Karpas-422 (cell line): ENCODE results near the gene MDM1. TPM values are rescaled to one million over a fixed set of nuclear protein-coding genes. Genes with fewer than 3 reads are reported as not detected.

ENCODE experiments used
- DNase-seq: peaks from one replicate; pipeline ENCODE4 v3.0.0-alpha.2; 2015
- H2AFZ ChIP-seq: fragments of 200-600 bp; sonication (generic); 2 replicates; pipeline ENCODE4 v1.6.1; 2014; ENCODE audit warnings: antibody characterized with exemption, low read length, mixed read lengths
- H3K27ac ChIP-seq: fragments of 200-600 bp; sonication (generic); 2 replicates; pipeline ENCODE4 v1.5.1; 2014; ENCODE audit warnings: mild to moderate bottlenecking, low read length, moderate library complexity
- H3K27me3 ChIP-seq: fragments of 200-600 bp; sonication (generic); 2 replicates; pipeline ENCODE4 v1.6.1; 2014; ENCODE audit warnings: low read length, mixed read lengths
- H3K36me3 ChIP-seq: fragments of 200-600 bp; sonication (generic); 2 replicates; pipeline ENCODE4 v1.6.1; 2014; ENCODE audit warnings: low read length, mixed read lengths; ENCODE audit not compliant: insufficient read depth
- H3K4me1 ChIP-seq: fragments of 200-600 bp; sonication (generic); 2 replicates; pipeline ENCODE4 v1.6.1; 2014; ENCODE audit warnings: mild to moderate bottlenecking, low read length, mixed read lengths
- H3K4me2 ChIP-seq: fragments of 200-600 bp; sonication (generic); 2 replicates; pipeline ENCODE4 v1.6.1; 2014; ENCODE audit warnings: low read length, low read depth, mild to moderate bottlenecking; ENCODE audit not compliant: poor library complexity, severe bottlenecking
- H3K4me3 ChIP-seq: fragments of 200-600 bp; sonication (generic); 2 replicates; pipeline ENCODE4 v1.5.1; 2014; ENCODE audit warnings: mild to moderate bottlenecking, antibody characterized with exemption, low read length, mixed read lengths
- H3K79me2 ChIP-seq: fragments of 200-600 bp; sonication (generic); 2 replicates; pipeline ENCODE4 v1.6.1; 2014; ENCODE audit warnings: mild to moderate bottlenecking, low read length, mixed read lengths
- H3K9ac ChIP-seq: fragments of 200-600 bp; sonication (generic); 2 replicates; pipeline ENCODE4 v1.6.0; 2014; ENCODE audit warnings: low read length
- H3K9me2 ChIP-seq: fragments of 200-600 bp; sonication (generic), shearing (Covaris generic); replicated peaks from 2 replicates; pipeline ENCODE4 v1.6.0; 2014; ENCODE audit warnings: mild to moderate bottlenecking, low read length, moderate library complexity; ENCODE audit not compliant: insufficient read depth
- H3K9me3 ChIP-seq: fragments of 300-700, 200-600 bp; sonication (generic); 2 replicates; pipeline ENCODE4 v1.6.1; 2014; ENCODE audit warnings: low read length, mixed read lengths
- H4K20me1 ChIP-seq: fragments of 200-600 bp; sonication (generic); 2 replicates; pipeline ENCODE4 v1.6.1; 2014; ENCODE audit warnings: mild to moderate bottlenecking, antibody characterized with exemption, low read length, low read depth; ENCODE audit not compliant: insufficient read depth
- total RNA-seq: library from RNA; depleted of rRNA; stranded (reverse); fragments of >200 nt; shearing (Covaris generic); gene quantifications from 2 replicates; pipeline ENCODE4 v1.2.3, GENCODE V29; 2014; ENCODE audit warnings: low replicate concordance

Gene MDM1
- total RNA-seq, 1 experiment from 2014 or later = 40.2 TPM

- H2AFZ ChIP-seq = no peak overlapping the region
- no peaks in the 10 kb centered on the region for H3K9me3 ChIP-seq
- H3K27ac ChIP-seq = no peak overlapping the region
- no peaks in the 10 kb centered on the region for H3K4me1 ChIP-seq
- H3K4me2 ChIP-seq = no peak overlapping the region
- no peaks in the 10 kb centered on the region for H3K36me3 ChIP-seq
- no peaks in the 10 kb centered on the region for H3K79me2 ChIP-seq
- H4K20me1 ChIP-seq = no peaks in the 10 kb centered on the region
- no peak overlapping the region for H3K4me3 ChIP-seq
- no peaks in the 10 kb centered on the region for H3K9me2 ChIP-seq
- H3K27me3 ChIP-seq = no peaks in the 10 kb centered on the region
- DNase-seq = no peak
- H3K9ac ChIP-seq = no peak overlapping the region
Measured at GRCh38 chr12:68285541-68285940, 46.6 kb downstream of the MDM1 start.

GRCh38 chr12:68281322-68282077 is 50.7 kb downstream of the MDM1 start:
- H3K9me2 ChIP-seq = no peaks in the 10 kb centered on the region
- no peak overlapping the region for H3K4me3 ChIP-seq
- H2AFZ ChIP-seq = no peak overlapping the region
- H3K36me3 ChIP-seq = no peaks in the 10 kb centered on the region
- H3K27ac ChIP-seq = no peak overlapping the region
- no peaks in the 10 kb centered on the region for H3K9me3 ChIP-seq
- no peak for DNase-seq
- H3K27me3 ChIP-seq = no peaks in the 10 kb centered on the region
- H3K79me2 ChIP-seq = no peaks in the 10 kb centered on the region
- no peak overlapping the region for H3K4me2 ChIP-seq
- H3K9ac ChIP-seq = no peak overlapping the region
- no peaks in the 10 kb centered on the region for H4K20me1 ChIP-seq
- no peaks in the 10 kb centered on the region for H3K4me1 ChIP-seq

GRCh38 chr12:68280240-68280639 is 51.9 kb downstream of the MDM1 start:
- Histone ChIP-seq H4K20me1 (no peaks in the 10 kb centered on the region), H3K27me3 (no peaks in the 10 kb centered on the region), H3K9me3 (no peaks in the 10 kb centered on the region), H3K9me2 (no peaks in the 10 kb centered on the region), H3K79me2 (no peaks in the 10 kb centered on the region), H3K4me1 (no peaks in the 10 kb centered on the region), H3K36me3 (no peaks in the 10 kb centered on the region), H2AFZ (no peak overlapping the region), H3K4me3 (no peak overlapping the region), H3K27ac (no peak overlapping the region), H3K4me2 (no peak overlapping the region), H3K9ac (no peak overlapping the region)
- DNase-seq = no peak

- H3K4me1 ChIP-seq = no peaks in the 10 kb centered on the region
- H3K4me3 ChIP-seq = no peak overlapping the region
- H3K9me2 ChIP-seq = no peaks in the 10 kb centered on the region
- no peak overlapping the region for H2AFZ ChIP-seq
- no peaks in the 10 kb centered on the region for H3K9me3 ChIP-seq
- H3K27me3 ChIP-seq = no peaks in the 10 kb centered on the region
- H3K4me2 ChIP-seq = no peak overlapping the region
- no peaks in the 10 kb centered on the region for H3K36me3 ChIP-seq
- no peak for DNase-seq
- H3K79me2 ChIP-seq = no peaks in the 10 kb centered on the region
- H3K9ac ChIP-seq = no peak overlapping the region
- H3K27ac ChIP-seq = no peak overlapping the region
- no peaks in the 10 kb centered on the region for H4K20me1 ChIP-seq
Measured at GRCh38 chr12:68279227-68280054, 52.7 kb downstream of the MDM1 start.

GRCh38 chr12:68276402-68276930 is 55.7 kb downstream of the MDM1 start:
- Histone ChIP-seq H3K9me2 (no peaks in the 10 kb centered on the region), H3K79me2 (no peaks in the 10 kb centered on the region), H3K9me3 (no peaks in the 10 kb centered on the region), H3K27ac (no peak overlapping the region), H3K4me2 (no peak overlapping the region), H3K4me1 (no peaks in the 10 kb centered on the region), H3K27me3 (no peaks in the 10 kb centered on the region), H3K9ac (no peak overlapping the region), H4K20me1 (no peaks in the 10 kb centered on the region), H2AFZ (no peak overlapping the region), H3K36me3 (no peaks in the 10 kb centered on the region), H3K4me3 (no peak overlapping the region)
- DNase-seq = no peak

- H3K9me3 ChIP-seq = no peaks in the 10 kb centered on the region
- H3K36me3 ChIP-seq = no peaks in the 10 kb centered on the region
- no peaks in the 10 kb centered on the region for H3K27me3 ChIP-seq
- H3K4me1 ChIP-seq = no peaks in the 10 kb centered on the region
- no peak overlapping the region for H3K4me3 ChIP-seq
- no peak overlapping the region for H3K27ac ChIP-seq
- no peaks in the 10 kb centered on the region for H4K20me1 ChIP-seq
- no peak overlapping the region for H3K4me2 ChIP-seq
- no peaks in the 10 kb centered on the region for H3K9me2 ChIP-seq
- DNase-seq = no peak
- no peak overlapping the region for H2AFZ ChIP-seq
- H3K79me2 ChIP-seq = no peaks in the 10 kb centered on the region
- H3K9ac ChIP-seq = no peak overlapping the region
Measured at GRCh38 chr12:68272732-68273131, 59.4 kb downstream of the MDM1 start.

- H3K4me1 ChIP-seq = no peaks in the 10 kb centered on the region
- H3K27ac ChIP-seq = no peak overlapping the region
- no peaks in the 10 kb centered on the region for H3K9me2 ChIP-seq
- H3K4me3 ChIP-seq = no peak overlapping the region
- H3K36me3 ChIP-seq = no peaks in the 10 kb centered on the region
- H3K27me3 ChIP-seq = no peaks in the 10 kb centered on the region
- no peaks in the 10 kb centered on the region for H3K9me3 ChIP-seq
- H3K79me2 ChIP-seq = no peaks in the 10 kb centered on the region
- no peak overlapping the region for H2AFZ ChIP-seq
- peak; percentile 27 for DNase-seq
- H3K4me2 ChIP-seq = no peak overlapping the region
- no peak overlapping the region for H3K9ac ChIP-seq
- H4K20me1 ChIP-seq = no peaks in the 10 kb centered on the region
Measured at GRCh38 chr12:68271346-68271745, 60.8 kb downstream of the MDM1 start.

- Histone ChIP-seq H3K79me2 (no peaks in the 10 kb centered on the region), H2AFZ (no peak overlapping the region), H3K27me3 (no peaks in the 10 kb centered on the region), H3K9ac (no peak overlapping the region), H3K4me2 (no peak overlapping the region), H3K4me3 (no peak overlapping the region), H3K9me2 (no peaks in the 10 kb centered on the region), H3K36me3 (no peaks in the 10 kb centered on the region), H3K9me3 (no peaks in the 10 kb centered on the region), H3K27ac (no peak overlapping the region), H3K4me1 (no peaks in the 10 kb centered on the region), H4K20me1 (no peaks in the 10 kb centered on the region)
- DNase-seq = no peak
Measured at GRCh38 chr12:68270358-68270757, 61.8 kb downstream of the MDM1 start.
